Epithelial cell of prostate (primary cell): ENCODE measurements around the gene UBE2E3.
A peak's percentile ranks its signal among the peaks of the same experiment; 100 is the strongest.
"Not testable (repeated sequence)": the region's sequence is repeated elsewhere in the genome, so short reads cannot be mapped to it uniquely, and the experiment has no call there.

Experiments used
- DNase-seq: peaks from one replicate; pipeline ENCODE4 v3.0.0-alpha.2; 2011; ENCODE audit warnings: low read depth, low spot score
- H3K27ac ChIP-seq: fragments of 450-650 bp; 2 replicates; pipeline ENCODE4 v1.5.1; 2017; ENCODE audit warnings: mild to moderate bottlenecking

UBE2E3 gene

GRCh38 chr2:180980106-180980942 is at the start of gene UBE2E3:
Gene UBE2E3, plus strand, starts transcription at chr2:180980605. Its CDS starts 1,438 bp downstream, at chr2:180982043.
- no peak for DNase-seq
- peak within 1 kb of the TSS; percentile 84 for H3K27ac ChIP-seq

- no peak for DNase-seq
- H3K27ac ChIP-seq: no peak overlapping the region
Observed at GRCh38 chr2:180931841-180932240, 48.6 kb upstream of the UBE2E3 start.

GRCh38 chr2:180933332-180933731 is 47.1 kb upstream of the UBE2E3 start:
- DNase-seq: no peak
- no peak overlapping the region for H3K27ac ChIP-seq

- DNase-seq: no peak
Observed at GRCh38 chr2:180934911-180935310, 45.5 kb upstream of the UBE2E3 start.

GRCh38 chr2:180937480-180937879 is 42.9 kb upstream of the UBE2E3 start:
- H3K27ac ChIP-seq, DNase-seq: not testable (repeated sequence)

More at GRCh38 chr2:180934911-180935310, 45.5 kb upstream of the UBE2E3 start:
- H3K27ac ChIP-seq: no peak overlapping the region

GRCh38 chr2:180938451-180938850 is 42.0 kb upstream of the UBE2E3 start:
- H3K27ac ChIP-seq: no peak overlapping the region
- peak; percentile 8 for DNase-seq

- no peak for DNase-seq
- H3K27ac ChIP-seq: no peak overlapping the region
Observed at GRCh38 chr2:180943275-180943674, 37.1 kb upstream of the UBE2E3 start.

- DNase-seq: no peak
Observed at GRCh38 chr2:180944372-180944771, 36.0 kb upstream of the UBE2E3 start.

GRCh38 chr2:180947208-180947689 is 33.2 kb upstream of the UBE2E3 start:
- DNase-seq: no peak
- H3K27ac ChIP-seq: no peak overlapping the region

More at GRCh38 chr2:180944372-180944771, 36.0 kb upstream of the UBE2E3 start:
- no peak overlapping the region for H3K27ac ChIP-seq

- DNase-seq: no peak
- H3K27ac ChIP-seq: no peak overlapping the region
Observed at GRCh38 chr2:180949896-180950295, 30.5 kb upstream of the UBE2E3 start.

- H3K27ac ChIP-seq: no peak overlapping the region
Observed at GRCh38 chr2:180952082-180952481, 28.3 kb upstream of the UBE2E3 start.

GRCh38 chr2:180952731-180953336 is 27.6 kb upstream of the UBE2E3 start:
- no peak overlapping the region for H3K27ac ChIP-seq
- DNase-seq: no peak

More at GRCh38 chr2:180952082-180952481, 28.3 kb upstream of the UBE2E3 start:
- DNase-seq: no peak

GRCh38 chr2:180953550-180953949 is 26.9 kb upstream of the UBE2E3 start:
- H3K27ac ChIP-seq: no peak overlapping the region
- DNase-seq: no peak

- no peak overlapping the region for H3K27ac ChIP-seq
- no peak for DNase-seq
Observed at GRCh38 chr2:180955101-180955500, 25.3 kb upstream of the UBE2E3 start.

GRCh38 chr2:180959787-180960186 is 20.6 kb upstream of the UBE2E3 start:
- H3K27ac ChIP-seq: no peak overlapping the region
- DNase-seq: no peak

GRCh38 chr2:180960982-180961381 is 19.4 kb upstream of the UBE2E3 start:
- no peak for DNase-seq
- H3K27ac ChIP-seq: no peak overlapping the region

GRCh38 chr2:180962727-180963314 is 17.6 kb upstream of the UBE2E3 start:
- no peak for DNase-seq
- H3K27ac ChIP-seq: peak overlapping the region; percentile 16

GRCh38 chr2:180966378-180966777 is 14.0 kb upstream of the UBE2E3 start:
- H3K27ac ChIP-seq: no peak overlapping the region
- no peak for DNase-seq

GRCh38 chr2:180969124-180969523 is 11.3 kb upstream of the UBE2E3 start:
- DNase-seq: no peak
- H3K27ac ChIP-seq: no peak overlapping the region

- no peak for DNase-seq
Observed at GRCh38 chr2:180970016-180970415, 10.4 kb upstream of the UBE2E3 start.

GRCh38 chr2:180971811-180972210 is 8.6 kb upstream of the UBE2E3 start:
- DNase-seq: no peak
- no peak overlapping the region for H3K27ac ChIP-seq

More at GRCh38 chr2:180970016-180970415, 10.4 kb upstream of the UBE2E3 start:
- H3K27ac ChIP-seq: no peak overlapping the region
